ENCODE data around the gene PPP1R12B.
"Not testable (repeated sequence)": the region's sequence is repeated elsewhere in the genome, so short reads cannot be mapped to it uniquely, and the experiment has no call there.

GRCh38 chr1:202552615-202553014 is 204.1 kb downstream of the PPP1R12B start:
- not testable (repeated sequence) for TF ChIP-seq CTCF, POLR2A (IDR thresholded peaks at IDR 0.05)
